ENCODE measurements around the gene AFM. TPM values are rescaled to one million over a fixed set of nuclear protein-coding genes. Genes with fewer than 3 reads are reported as not detected.

Gene AFM
- total RNA-seq, 1 donor from 2014 or later = not detected

DNA sequence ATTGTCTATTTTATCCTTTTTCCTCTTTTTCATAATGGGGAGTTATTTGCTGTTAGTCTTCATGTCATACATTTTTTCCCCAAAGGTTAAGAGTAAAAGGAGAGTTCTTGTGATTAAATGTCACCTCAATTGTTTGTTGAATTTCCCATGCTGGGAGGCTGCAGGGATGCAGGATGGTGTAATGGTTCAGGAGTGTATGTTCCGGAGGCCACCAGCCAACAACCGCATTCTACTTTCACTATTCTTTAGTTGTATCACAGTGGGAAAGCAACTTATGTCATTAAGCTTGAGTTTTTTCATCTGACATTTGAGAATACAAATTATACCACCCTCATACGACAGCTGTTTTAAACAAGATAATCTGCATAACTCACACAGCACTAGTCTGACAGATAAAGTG, 30.1 kb upstream of the AFM start:
- DNase-seq (ENCODE audit: low read depth) (no peak), FAIRE-seq (no peak)
- TF ChIP-seq, protein P1, sequence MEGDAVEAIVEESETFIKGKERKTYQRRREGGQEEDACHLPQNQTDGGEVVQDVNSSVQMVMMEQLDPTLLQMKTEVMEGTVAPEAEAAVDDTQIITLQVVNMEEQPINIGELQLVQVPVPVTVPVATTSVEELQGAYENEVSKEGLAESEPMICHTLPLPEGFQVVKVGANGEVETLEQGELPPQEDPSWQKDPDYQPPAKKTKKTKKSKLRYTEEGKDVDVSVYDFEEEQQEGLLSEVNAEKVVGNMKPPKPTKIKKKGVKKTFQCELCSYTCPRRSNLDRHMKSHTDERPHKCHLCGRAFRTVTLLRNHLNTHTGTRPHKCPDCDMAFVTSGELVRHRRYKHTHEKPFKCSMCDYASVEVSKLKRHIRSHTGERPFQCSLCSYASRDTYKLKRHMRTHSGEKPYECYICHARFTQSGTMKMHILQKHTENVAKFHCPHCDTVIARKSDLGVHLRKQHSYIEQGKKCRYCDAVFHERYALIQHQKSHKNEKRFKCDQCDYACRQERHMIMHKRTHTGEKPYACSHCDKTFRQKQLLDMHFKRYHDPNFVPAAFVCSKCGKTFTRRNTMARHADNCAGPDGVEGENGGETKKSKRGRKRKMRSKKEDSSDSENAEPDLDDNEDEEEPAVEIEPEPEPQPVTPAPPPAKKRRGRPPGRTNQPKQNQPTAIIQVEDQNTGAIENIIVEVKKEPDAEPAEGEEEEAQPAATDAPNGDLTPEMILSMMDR (IDR thresholded peaks at IDR 0.05; ENCODE audit: insufficient read depth, low read length, severe bottlenecking) = no peak
- no peaks in the 10 kb centered on the region for H3K36me3 ChIP-seq (ENCODE audit: control insufficient read depth, insufficient read depth, low read length)
- H3K27me3 ChIP-seq (ENCODE audit: control insufficient read depth, insufficient read depth, low read length) = no peaks in the 10 kb centered on the region
- H3K4me3 ChIP-seq (ENCODE audit: low read depth, low read length) = no peak overlapping the region

DNA sequence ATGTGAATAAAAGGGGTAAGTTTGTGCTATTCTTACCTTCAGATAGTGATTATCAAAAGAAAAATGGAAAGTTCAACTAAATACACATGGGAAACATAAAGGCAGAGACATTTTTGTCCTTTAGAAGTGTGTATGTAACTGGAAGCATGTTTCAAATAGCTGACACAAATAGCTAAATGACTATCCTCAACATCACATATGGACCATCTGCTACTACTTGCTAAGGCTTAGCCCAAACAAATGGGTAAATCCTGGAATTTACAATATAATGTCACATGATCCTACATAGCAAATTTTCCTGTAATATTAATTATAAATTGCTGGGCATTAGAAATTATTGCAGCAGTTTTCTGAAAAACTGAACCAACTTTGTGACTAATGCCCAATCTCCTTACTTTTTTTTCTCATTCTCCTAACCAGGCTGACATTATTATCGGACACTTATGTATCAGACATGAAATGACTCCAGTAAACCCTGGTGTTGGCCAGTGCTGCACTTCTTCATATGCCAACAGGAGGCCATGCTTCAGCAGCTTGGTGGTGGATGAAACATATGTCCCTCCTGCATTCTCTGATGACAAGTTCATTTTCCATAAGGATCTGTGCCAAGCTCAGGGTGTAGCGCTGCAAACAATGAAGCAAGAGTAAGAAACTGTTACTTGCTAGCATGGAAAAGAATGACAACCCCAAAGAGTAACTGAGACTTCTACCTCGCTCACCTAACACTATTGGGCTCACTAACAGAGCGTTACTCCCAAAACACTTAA, 29.4 kb upstream of the AFM start:
- Histone ChIP-seq H3K27me3 (ENCODE audit: control insufficient read depth, insufficient read depth, low read length) (no peaks in the 10 kb centered on the region), H3K4me3 (ENCODE audit: low read depth, low read length) (no peak overlapping the region), H3K36me3 (ENCODE audit: control insufficient read depth, insufficient read depth, low read length) (no peaks in the 10 kb centered on the region)
- TF ChIP-seq, protein P1 (IDR thresholded peaks at IDR 0.05; ENCODE audit: insufficient read depth, low read length, severe bottlenecking) = no peak
- FAIRE-seq (no peak), DNase-seq (ENCODE audit: low read depth) (no peak)

DNA sequence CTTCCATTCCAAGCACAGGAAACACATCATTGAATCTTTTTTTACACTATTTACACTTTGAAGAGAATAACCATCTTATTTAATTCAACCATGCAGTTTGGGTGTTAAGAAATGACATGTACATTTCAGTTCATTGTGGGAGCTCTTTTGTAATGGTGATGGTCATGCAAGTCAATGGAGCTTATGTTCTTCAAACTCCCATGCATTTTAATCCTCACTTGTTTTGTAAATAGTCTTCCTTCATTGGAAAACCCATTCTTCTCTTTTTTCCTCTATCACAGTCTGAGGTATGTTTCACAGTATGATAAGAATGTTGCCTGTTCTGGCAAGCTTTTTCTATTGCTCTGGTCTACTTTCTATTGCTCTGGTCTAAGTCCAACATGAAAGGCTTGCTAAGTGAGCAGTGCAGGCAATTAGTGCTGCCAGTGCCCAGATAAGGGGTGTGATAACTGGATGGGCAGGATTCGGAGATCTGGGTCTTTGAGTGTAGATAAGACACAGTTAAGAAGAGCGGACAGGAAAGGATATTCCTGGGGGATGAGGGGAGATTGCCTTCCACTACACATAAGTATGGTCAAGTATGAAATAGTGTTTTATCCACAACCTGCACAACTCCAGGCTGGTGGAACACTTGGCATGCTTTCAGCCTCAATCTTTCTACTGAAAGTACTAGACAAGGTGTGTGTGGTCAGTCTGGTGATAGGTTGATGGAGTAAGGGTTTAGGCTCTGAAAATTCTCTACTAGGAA, 28.4 kb upstream of the AFM start:
- FAIRE-seq = no peak

DNA sequence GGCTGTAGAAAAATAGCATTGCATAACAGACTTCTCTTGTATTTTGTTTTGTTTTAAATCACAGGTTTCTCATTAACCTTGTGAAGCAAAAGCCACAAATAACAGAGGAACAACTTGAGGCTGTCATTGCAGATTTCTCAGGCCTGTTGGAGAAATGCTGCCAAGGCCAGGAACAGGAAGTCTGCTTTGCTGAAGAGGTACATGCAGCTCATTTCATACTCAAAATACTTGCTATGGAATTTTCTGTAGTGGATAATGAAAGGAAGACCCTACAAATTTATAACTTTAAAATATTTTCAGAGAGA, 27.9 kb upstream of the AFM start:
- H3K36me3 ChIP-seq (ENCODE audit: control insufficient read depth, insufficient read depth, low read length) = no peaks in the 10 kb centered on the region
- no peak for DNase-seq (ENCODE audit: low read depth)
- TF ChIP-seq, protein P1 (IDR thresholded peaks at IDR 0.05; ENCODE audit: insufficient read depth, low read length, severe bottlenecking) = no peak
- no peak for FAIRE-seq
- no peak overlapping the region for H3K4me3 ChIP-seq (ENCODE audit: low read depth, low read length)
- H3K27me3 ChIP-seq (ENCODE audit: control insufficient read depth, insufficient read depth, low read length) = no peaks in the 10 kb centered on the region

More for the DNA sequence above, 28.4 kb upstream of the AFM start:
- peak; percentile 48 for DNase-seq (ENCODE audit: low read depth)
- TF ChIP-seq, protein P1 (IDR thresholded peaks at IDR 0.05; ENCODE audit: insufficient read depth, low read length, severe bottlenecking) = no peak
- Histone ChIP-seq H3K27me3 (ENCODE audit: control insufficient read depth, insufficient read depth, low read length) (no peaks in the 10 kb centered on the region), H3K36me3 (ENCODE audit: control insufficient read depth, insufficient read depth, low read length) (no peaks in the 10 kb centered on the region), H3K4me3 (ENCODE audit: low read depth, low read length) (no peak overlapping the region)

DNA sequence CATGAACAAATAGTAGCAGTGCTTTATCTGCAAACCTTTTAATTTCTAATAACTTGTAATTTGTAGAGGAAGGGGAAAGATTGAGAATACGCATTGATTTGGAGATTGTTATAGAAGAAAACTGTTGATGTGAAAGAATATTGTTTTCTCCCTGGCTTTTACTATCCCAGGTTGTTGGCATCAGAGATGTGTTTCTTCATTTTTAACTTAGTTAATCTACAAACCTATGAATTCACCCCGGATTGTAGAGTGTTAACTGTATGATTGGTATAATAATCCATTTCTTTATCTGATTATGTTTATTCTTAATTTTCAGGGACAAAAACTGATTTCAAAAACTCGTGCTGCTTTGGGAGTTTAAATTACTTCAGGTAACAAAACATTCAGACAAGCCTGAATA, 26.6 kb upstream of the AFM start:
- FAIRE-seq = no peak

More for the DNA sequence above, 26.6 kb upstream of the AFM start:
- no peak for DNase-seq (ENCODE audit: low read depth)
- TF ChIP-seq, protein P1 (IDR thresholded peaks at IDR 0.05; ENCODE audit: insufficient read depth, low read length, severe bottlenecking) = no peak
- Histone ChIP-seq H3K36me3 (ENCODE audit: control insufficient read depth, insufficient read depth, low read length) (no peaks in the 10 kb centered on the region), H3K27me3 (ENCODE audit: control insufficient read depth, insufficient read depth, low read length) (no peaks in the 10 kb centered on the region), H3K4me3 (ENCODE audit: low read depth, low read length) (no peak overlapping the region)
